Gastrocnemius medialis (tissue), 4 donors: Measurements from ENCODE around the gene HES5. TPM values are rescaled to one million over a fixed set of nuclear protein-coding genes. Genes with fewer than 3 reads are reported as not detected.

Experiments
- ATAC-seq, 2 donors: fragments of 150-250 bp; one replicate each; pipeline ENCODE4 v1.9.1; 2016
- DNase-seq, 2 donors: peaks; one replicate each; pipeline ENCODE4 v3.0.0-alpha.2; 2019
- H3K27ac ChIP-seq, 4 donors: fragments of 200-600 bp; sonication (generic); 1 replicate in 1 of 4; 2 replicates in 3 of 4; pipeline ENCODE4 v1.5.1; 2016 to 2018; ENCODE audit warnings: mild to moderate bottlenecking in 2 of 4, moderate library complexity in 1 of 4
- H3K27me3 ChIP-seq, 3 donors: fragments of 200-600 bp; sonication (generic) in 2 of 3; 1 replicate in 1 of 3; 2 replicates in 2 of 3; pipeline versions ENCODE4 v1.5.1 to v1.6.0; 2016 to 2019; ENCODE audit warnings: mild to moderate bottlenecking in 1 of 3, moderate library complexity in 1 of 3
- H3K36me3 ChIP-seq, 2 donors: fragments of 200-600 bp; sonication (generic) in 1 of 2; one replicate each; pipeline ENCODE4 v1.5.1; 2017 to 2018
- H3K4me1 ChIP-seq, 2 donors: fragments of 200-600 bp; sonication (generic) in 1 of 2; one replicate each; pipeline ENCODE4 v1.5.1; 2016 to 2017; ENCODE audit warnings: mild to moderate bottlenecking in 2 of 2
- H3K4me3 ChIP-seq, 4 donors: fragments of 200-600 bp; sonication (generic) in 3 of 4; 1 replicate in 1 of 4; 2 replicates in 3 of 4; pipeline ENCODE4 v1.5.1; 2016 to 2019; ENCODE audit warnings: mild to moderate bottlenecking in 2 of 4
- H3K9me3 ChIP-seq, 3 donors: fragments of 200-600 bp; sonication (generic) in 2 of 3; 1 replicate in 1 of 3; 2 replicates in 2 of 3; pipeline ENCODE4 v1.5.1; 2016 to 2019
- POLR2A ChIP-seq, 2 donors: fragments of 450-650 bp; IDR thresholded peaks; one replicate each; pipeline ENCODE4 v1.6.1; 2017; ENCODE audit warnings: antibody characterized with exemption in 2 of 2, mild to moderate bottlenecking in 2 of 2, moderate library complexity in 2 of 2
- in situ Hi-C, 4 donors: fragments of 200-750 bp; cut with MboI; loops; one replicate each; pipeline versions ENCODE4 v1.15.0 to v1.8.0; 2017; ENCODE audit warnings: low sequenced_read_pairs in 4 of 4
- intact Hi-C: fragments of 100-400 bp; cut with DNase I; formaldehyde crosslinking; loops from one replicate; pipeline ENCODE4 v1.15.1; 2023; ENCODE audit warnings: low total_unique reads
- total RNA-seq, 4 donors: library from RNA; depleted of rRNA; stranded (reverse); fragments of >200 nt; gene quantifications; one replicate each; pipeline versions ENCODE4 v1.1.0 to v1.2.3, GENCODE V29; 2016
- TF ChIP-seq, protein P1 (sequence below), 5 experiments: fragments of 450-650 bp in 3 of 5; fragments of 200-600 bp in 2 of 5; sonication (generic) in 2 of 5; IDR thresholded peaks in 4 of 5; conservative IDR thresholded peaks in 1 of 5; 1 replicate in 4 of 5; 2 replicates in 1 of 5; pipeline ENCODE4 v1.5.1; 2016 to 2019; ENCODE audit warnings: antibody characterized with exemption in 5 of 5, mild to moderate bottlenecking in 3 of 5, moderate library complexity in 3 of 5

The HES5 gene
- total RNA-seq, 4 donors from 2014 or later = 0.49 TPM; not detected in 3

GRCh38 chr1:2557482-2558400 lies 27.7 kb upstream of the HES5 start:
- peaks cover 7 to 21% of the 10 kb centered on the region in 2 donors for H3K4me1 ChIP-seq
- H3K27me3 ChIP-seq = peaks cover 0 to 4% (median 0%) of the 10 kb centered on the region in 3 donors
- DNase-seq = no peak
- no peak for ATAC-seq
- no peaks in the 10 kb centered on the region for H3K36me3 ChIP-seq
- peak overlapping the region; percentile 68 to 96 (median 72) for H3K4me3 ChIP-seq
- H3K27ac ChIP-seq = peak overlapping the region; percentile 71 to 87 (median 85)
- in situ Hi-C loops (no loop called here), intact Hi-C loops (loop anchor here (10.0 kb wide), 1 partner anchor 87 kb away; no protein-coding TSS in a partner anchor)
- TF ChIP-seq, protein P1, sequence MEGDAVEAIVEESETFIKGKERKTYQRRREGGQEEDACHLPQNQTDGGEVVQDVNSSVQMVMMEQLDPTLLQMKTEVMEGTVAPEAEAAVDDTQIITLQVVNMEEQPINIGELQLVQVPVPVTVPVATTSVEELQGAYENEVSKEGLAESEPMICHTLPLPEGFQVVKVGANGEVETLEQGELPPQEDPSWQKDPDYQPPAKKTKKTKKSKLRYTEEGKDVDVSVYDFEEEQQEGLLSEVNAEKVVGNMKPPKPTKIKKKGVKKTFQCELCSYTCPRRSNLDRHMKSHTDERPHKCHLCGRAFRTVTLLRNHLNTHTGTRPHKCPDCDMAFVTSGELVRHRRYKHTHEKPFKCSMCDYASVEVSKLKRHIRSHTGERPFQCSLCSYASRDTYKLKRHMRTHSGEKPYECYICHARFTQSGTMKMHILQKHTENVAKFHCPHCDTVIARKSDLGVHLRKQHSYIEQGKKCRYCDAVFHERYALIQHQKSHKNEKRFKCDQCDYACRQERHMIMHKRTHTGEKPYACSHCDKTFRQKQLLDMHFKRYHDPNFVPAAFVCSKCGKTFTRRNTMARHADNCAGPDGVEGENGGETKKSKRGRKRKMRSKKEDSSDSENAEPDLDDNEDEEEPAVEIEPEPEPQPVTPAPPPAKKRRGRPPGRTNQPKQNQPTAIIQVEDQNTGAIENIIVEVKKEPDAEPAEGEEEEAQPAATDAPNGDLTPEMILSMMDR (IDR thresholded peaks at IDR 0.05 in 4 of 5, conservative IDR thresholded peaks at IDR 0.05 in 1 of 5) = no peak
- no peak for TF ChIP-seq POLR2A (IDR thresholded peaks at IDR 0.05)
- H3K9me3 ChIP-seq = no peaks in the 10 kb centered on the region

- Histone ChIP-seq H3K36me3 (no peaks in the 10 kb centered on the region), H3K9me3 (no peaks in the 10 kb centered on the region), H3K27me3 (peaks cover 0 to 4% (median 0%) of the 10 kb centered on the region in 3 donors), H3K4me1 (peaks cover 7 to 21% of the 10 kb centered on the region in 2 donors), H3K27ac (peak overlapping the region; percentile 71 to 87 (median 85)), H3K4me3 (peak overlapping the region; percentile 68 to 96 (median 72))
- intact Hi-C loops (loop anchor here (10.0 kb wide), 1 partner anchor 88 kb away; no protein-coding TSS in a partner anchor), in situ Hi-C loops (no loop called here)
- TF ChIP-seq, protein P1 (IDR thresholded peaks at IDR 0.05 in 4 of 5, conservative IDR thresholded peaks at IDR 0.05 in 1 of 5) = no peak
- TF ChIP-seq POLR2A (IDR thresholded peaks at IDR 0.05) = no peak
- ATAC-seq (peak; percentile 10 to 28), DNase-seq (no peak)
Measured at GRCh38 chr1:2556678-2557481, 26.8 kb upstream of the HES5 start.

DNA sequence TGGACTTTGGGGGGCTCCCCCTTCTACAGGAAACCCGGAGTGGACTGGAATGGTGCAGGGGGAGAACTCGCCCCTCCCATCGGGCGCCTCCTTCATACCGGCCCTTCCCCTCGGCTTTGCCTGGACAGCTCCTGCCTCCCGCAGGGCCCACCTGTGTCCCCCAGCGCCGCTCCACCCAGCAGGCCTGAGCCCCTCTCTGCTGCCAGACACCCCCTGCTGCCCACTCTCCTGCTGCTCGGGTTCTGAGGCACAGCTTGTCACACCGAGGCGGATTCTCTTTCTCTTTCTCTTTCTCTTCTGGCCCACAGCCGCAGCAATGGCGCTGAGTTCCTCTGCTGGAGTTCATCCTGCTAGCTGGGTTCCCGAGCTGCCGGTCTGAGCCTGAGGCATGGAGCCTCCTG lies 26.2 kb upstream of the HES5 start, which contains the start of gene TNFRSF14:
Gene TNFRSF14, plus strand, starts transcription at position 95 of the 401 bp plus-strand sequence. Its CDS starts 294 bp downstream, at position 389.
- Histone ChIP-seq H3K27me3 (peaks cover 0 to 4% (median 0%) of the 10 kb centered on the region in 3 donors), H3K4me3 (peak within 1 kb of the TSS; percentile 68 to 96 (median 72)), H3K4me1 (peaks cover 7 to 21% of the 10 kb centered on the region in 2 donors), H3K36me3 (no peaks in the 10 kb centered on the region), H3K9me3 (no peaks in the 10 kb centered on the region), H3K27ac (peak within 1 kb of the TSS; percentile 71 to 87 (median 85))
- TF ChIP-seq POLR2A (IDR thresholded peaks at IDR 0.05) = no peak
- TF ChIP-seq, protein P1 (IDR thresholded peaks at IDR 0.05 in 4 of 5, conservative IDR thresholded peaks at IDR 0.05 in 1 of 5) = no peak
- in situ Hi-C loops = no loop called here
- DNase-seq (peak in 1 of 2 donors; percentile 35), ATAC-seq (peak; percentile 51 to 77)
- intact Hi-C loops = loop anchor here (10.0 kb wide), 1 partner anchor 89 kb away; no protein-coding TSS in a partner anchor

- no peaks in the 10 kb centered on the region for H3K9me3 ChIP-seq
- H3K27me3 ChIP-seq = peaks cover 0 to 4% (median 0%) of the 10 kb centered on the region in 3 donors
- peaks cover 7 to 21% of the 10 kb centered on the region in 2 donors for H3K4me1 ChIP-seq
- no peaks in the 10 kb centered on the region for H3K36me3 ChIP-seq
- H3K4me3 ChIP-seq = peak overlapping the region; percentile 68 to 96 (median 72)
- in situ Hi-C loops = no loop called here
- DNase-seq = peak; percentile 65 to 75
- ATAC-seq = peak; percentile 45 to 50
- TF ChIP-seq POLR2A (IDR thresholded peaks at IDR 0.05) = peak; percentile 46 to 68
- TF ChIP-seq, protein P1 (IDR thresholded peaks at IDR 0.05 in 4 of 5, conservative IDR thresholded peaks at IDR 0.05 in 1 of 5) = no peak
- H3K27ac ChIP-seq = peak overlapping the region; percentile 71 to 87 (median 85)
- intact Hi-C loops = loop anchor here (10.0 kb wide), 1 partner anchor 89 kb away; no protein-coding TSS in a partner anchor
Measured at GRCh38 chr1:2555634-2556276, 25.7 kb upstream of the HES5 start.
